Prostate gland (tissue), 2 donors: Measurements from ENCODE around the gene EEF1AKMT3. TPM values are rescaled to one million over a fixed set of nuclear protein-coding genes. Genes with fewer than 3 reads are reported as not detected.

Experiments
- DNase-seq: peaks from one replicate; pipeline ENCODE4 v3.0.0-alpha.2; 2019; ENCODE audit warnings: low spot score
- H3K27ac ChIP-seq, 2 donors: fragments of 200-600 bp; sonication (generic); 2 replicates each; pipeline ENCODE4 v1.5.1; 2017 to 2019
- H3K27me3 ChIP-seq: fragments of 200-600 bp; sonication (generic); replicated peaks from 2 replicates; pipeline ENCODE4 v1.5.1; 2019; ENCODE audit not compliant: insufficient read depth
- H3K36me3 ChIP-seq, 2 donors: fragments of 200-600 bp; sonication (generic); 1 replicate in 1 of 2; 2 replicates in 1 of 2; pipeline versions ENCODE4 v1.5.1 to v1.8.1; 2017 to 2019
- H3K4me1 ChIP-seq: fragments of 200-600 bp; sonication (generic); replicated peaks from 2 replicates; pipeline ENCODE4 v1.5.1; 2019
- H3K4me3 ChIP-seq, 2 donors: fragments of 200-600 bp; sonication (generic); 2 replicates each; pipeline ENCODE4 v1.5.1; 2017 to 2019
- H3K9me3 ChIP-seq: fragments of 200-600 bp; sonication (generic); 2 replicates; pipeline ENCODE4 v1.5.1; 2017
- CTCF ChIP-seq, 4 experiments: fragments of 200-600 bp in 2 of 4; fragments of 450-650 bp in 2 of 4; sonication (generic) in 2 of 4; IDR thresholded peaks; 1 replicate in 3 of 4; 2 replicates in 1 of 4; pipeline ENCODE4 v1.5.1; 2016 to 2019; ENCODE audit warnings: antibody characterized with exemption in 4 of 4, mild to moderate bottlenecking in 2 of 4, moderate library complexity in 2 of 4
- POLR2A ChIP-seq: fragments of 450-650 bp; IDR thresholded peaks from one replicate; pipeline ENCODE4 v1.6.1; 2016; ENCODE audit warnings: antibody characterized with exemption, mild to moderate bottlenecking
- POLR2AphosphoS5 ChIP-seq: sonication (generic); formaldehyde crosslinking; IDR thresholded peaks from one replicate; pipeline ENCODE4 v1.6.1; 2017; ENCODE audit warnings: antibody characterized with exemption
- WGBS: methylation state at CpG from one replicate; pipeline ENCODE4 v1.1.5; 2018; 5-methylcytosine and 5-hydroxymethylcytosine counted together
- intact Hi-C: fragments of 100-400 bp; cut with DNase I; formaldehyde crosslinking; loops from one replicate; pipeline ENCODE4 v1.14.2; 2022
- total RNA-seq, 2 donors: library from RNA; depleted of rRNA; stranded (reverse); fragments of >200 nt; gene quantifications; one replicate each; pipeline ENCODE4 v1.1.0, GENCODE V29; 2016

Gene EEF1AKMT3
- total RNA-seq, 2 donors from 2014 or later = 12.1 to 12.6 TPM

DNA sequence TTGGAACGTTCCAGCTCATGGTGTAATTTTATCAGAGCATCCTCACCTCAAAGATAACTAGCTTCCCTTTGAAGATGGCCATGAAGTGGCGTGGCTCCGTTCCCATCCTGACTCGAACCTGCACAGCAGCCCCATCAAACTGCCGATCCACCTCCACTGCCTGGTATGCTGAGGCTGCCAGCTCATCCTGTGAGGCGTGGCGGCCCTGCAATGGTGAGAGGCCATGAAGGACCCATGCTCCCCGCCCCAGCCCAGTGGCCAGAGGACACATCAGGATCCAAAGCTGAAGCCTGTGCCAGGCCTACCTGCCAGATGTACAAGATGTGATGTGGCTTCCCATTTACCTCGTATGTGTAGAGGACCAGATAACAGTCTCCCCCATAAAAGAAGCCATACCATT, 34.9 kb downstream of the EEF1AKMT3 start:
- TF ChIP-seq POLR2AphosphoS5 (no peak), POLR2A (no peak), CTCF (IDR thresholded peaks at IDR 0.05) (no peak)
- H3K27ac ChIP-seq = no peak overlapping the region
- no peaks in the 10 kb centered on the region for H3K27me3 ChIP-seq
- no peak for DNase-seq
- intact Hi-C loops = no loop called here
- H3K36me3 ChIP-seq = peaks cover 0 to 2% of the 10 kb centered on the region in 2 donors
- H3K4me3 ChIP-seq = no peak overlapping the region
- no peaks in the 10 kb centered on the region for H3K4me1 ChIP-seq
- H3K9me3 ChIP-seq = no peaks in the 10 kb centered on the region
- 90% methylated on average over 9 of the region's 9 CpGs for WGBS

GRCh38 chr12:57808351-57808750, 35.9 kb downstream of the EEF1AKMT3 start:
- 91% methylated on average over 5 of the region's 5 CpGs for WGBS
- Histone ChIP-seq H3K36me3 (peaks cover 0 to 2% of the 10 kb centered on the region in 2 donors), H3K27ac (no peak overlapping the region), H3K9me3 (no peaks in the 10 kb centered on the region), H3K27me3 (no peaks in the 10 kb centered on the region), H3K4me3 (no peak overlapping the region), H3K4me1 (no peaks in the 10 kb centered on the region)
- intact Hi-C loops = no loop called here
- TF ChIP-seq POLR2AphosphoS5 (no peak), CTCF (IDR thresholded peaks at IDR 0.05) (no peak), POLR2A (no peak)
- DNase-seq = no peak

DNA sequence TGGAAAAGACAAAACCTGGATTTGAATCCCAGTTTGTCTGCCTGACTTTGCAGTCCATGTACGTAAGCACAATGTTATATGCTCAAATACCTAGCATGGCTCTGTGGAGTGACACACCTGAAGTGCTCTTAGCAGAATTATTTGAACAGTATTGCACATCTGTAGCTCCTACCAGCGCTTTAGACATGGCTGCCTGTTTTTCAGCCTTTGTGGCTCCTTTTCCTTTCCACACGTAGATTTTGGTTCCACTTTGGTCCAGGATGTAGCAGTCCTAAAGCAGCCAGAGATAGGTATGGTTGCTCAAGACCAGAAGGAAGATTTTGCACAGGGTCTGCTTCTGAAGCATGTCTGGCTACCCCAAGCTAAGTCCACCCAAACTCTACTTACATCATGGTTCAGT, 37.0 kb downstream of the EEF1AKMT3 start:
- Histone ChIP-seq H3K27ac (no peak overlapping the region), H3K9me3 (no peaks in the 10 kb centered on the region), H3K36me3 (peaks cover 0 to 2% of the 10 kb centered on the region in 2 donors)

DNA sequence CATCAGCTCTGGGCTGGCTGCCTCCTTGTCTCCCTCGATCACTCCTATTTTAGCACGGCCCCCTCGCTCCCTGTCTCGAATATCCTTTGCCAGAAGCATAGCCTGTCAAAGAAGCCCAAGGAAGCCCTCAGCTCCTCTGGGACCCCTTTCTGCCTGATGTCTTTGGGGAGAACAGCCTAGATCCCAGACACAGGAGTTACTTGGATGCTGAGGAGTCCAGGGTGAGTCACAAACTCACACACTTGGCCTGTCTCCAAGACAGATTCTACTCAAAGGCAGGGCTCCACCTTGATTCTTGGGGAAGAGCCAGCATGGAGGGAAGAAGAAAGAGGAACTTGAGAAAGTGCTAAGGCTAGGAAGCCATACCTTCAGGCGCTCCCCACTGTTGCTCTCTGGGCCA, 38.0 kb downstream of the EEF1AKMT3 start:
- DNase-seq = no peak
- H3K27ac ChIP-seq = no peak overlapping the region
- peaks cover 0 to 2% of the 10 kb centered on the region in 2 donors for H3K36me3 ChIP-seq
- 84% methylated on average over 5 of the region's 5 CpGs for WGBS
- H3K27me3 ChIP-seq = no peaks in the 10 kb centered on the region
- intact Hi-C loops = no loop called here
- no peak overlapping the region for H3K4me3 ChIP-seq
- no peaks in the 10 kb centered on the region for H3K9me3 ChIP-seq
- TF ChIP-seq CTCF (IDR thresholded peaks at IDR 0.05) (no peak), POLR2A (no peak), POLR2AphosphoS5 (no peak)
- no peaks in the 10 kb centered on the region for H3K4me1 ChIP-seq

More for the DNA sequence above, 37.0 kb downstream of the EEF1AKMT3 start:
- intact Hi-C loops = no loop called here
- Histone ChIP-seq H3K4me3 (no peak overlapping the region), H3K4me1 (no peaks in the 10 kb centered on the region), H3K27me3 (no peaks in the 10 kb centered on the region)
- TF ChIP-seq CTCF (IDR thresholded peaks at IDR 0.05) = no peak
- no peak for TF ChIP-seq POLR2A
- TF ChIP-seq POLR2AphosphoS5 = no peak
- DNase-seq = no peak
- WGBS = 91% methylated on average over 3 of the region's 3 CpGs

- Histone ChIP-seq H3K27ac (no peak overlapping the region), H3K27me3 (no peaks in the 10 kb centered on the region), H3K4me1 (no peaks in the 10 kb centered on the region), H3K9me3 (no peaks in the 10 kb centered on the region), H3K36me3 (peaks cover 0 to 1% of the 10 kb centered on the region in 2 donors), H3K4me3 (no peak overlapping the region)
- no peak for DNase-seq
- intact Hi-C loops = no loop called here
- no peak for TF ChIP-seq CTCF (IDR thresholded peaks at IDR 0.05)
- no peak for TF ChIP-seq POLR2A
- no peak for TF ChIP-seq POLR2AphosphoS5
- WGBS = 90% methylated on average over 10 of the region's 10 CpGs
Measured at GRCh38 chr12:57811028-57811755, 38.8 kb downstream of the EEF1AKMT3 start.
